Neural crest cell (in vitro differentiated cells): ENCODE data around the gene GRIK3. TPM values are rescaled to one million over a fixed set of nuclear protein-coding genes. Genes with fewer than 3 reads are reported as not detected.

Source experiments
- DNase-seq: peaks from one replicate; pipeline ENCODE4 v3.0.0; 2021; ENCODE audit warnings: low read depth, mixed read lengths, low spot score
- H3K27ac Mint-ChIP-seq: one replicate; pipeline ENCODE4 v1.8.0; 2021; ENCODE audit warnings: mild to moderate bottlenecking, mixed read lengths; ENCODE audit not compliant: unreplicated experiment
- H3K27me3 Mint-ChIP-seq: 2 replicates; pipeline ENCODE4 v1.8.0; 2021; ENCODE audit warnings: low read depth, mild to moderate bottlenecking, mixed read lengths
- H3K36me3 Mint-ChIP-seq: 2 replicates; pipeline ENCODE4 v1.8.0; 2021; ENCODE audit warnings: low read depth, mild to moderate bottlenecking, mixed read lengths
- H3K4me1 Mint-ChIP-seq: 2 replicates; pipeline ENCODE4 v1.8.0; 2021; ENCODE audit warnings: mixed read lengths
- H3K4me3 Mint-ChIP-seq: one replicate; pipeline ENCODE4 v1.8.0; 2021; ENCODE audit warnings: mild to moderate bottlenecking, mixed read lengths
- H3K9me3 Mint-ChIP-seq: 2 replicates; pipeline ENCODE4 v1.8.0; 2021; ENCODE audit warnings: mixed read lengths
- total RNA-seq: library from RNA; stranded (reverse); gene quantifications from 2 replicates; pipeline ENCODE4 v1.2.1, GENCODE V29; 2021
- TF ChIP-seq, protein P1 (sequence below): fragments of 200-600 bp; sonication (generic); conservative IDR thresholded peaks from 2 replicates; pipeline ENCODE4 v1.5.0; 2021; ENCODE audit warnings: antibody characterized with exemption, mild to moderate bottlenecking

GRIK3 gene
- total RNA-seq, 1 donor from 2014 or later: 2.4 TPM

- no peak overlapping the region for H3K4me3 Mint-ChIP-seq
- H3K9me3 Mint-ChIP-seq: no peaks in the 10 kb centered on the region
- peaks cover 23% of the 10 kb centered on the region for H3K4me1 Mint-ChIP-seq
- H3K27ac Mint-ChIP-seq: peak overlapping the region; percentile 74
- H3K36me3 Mint-ChIP-seq: no peaks in the 10 kb centered on the region
- TF ChIP-seq, protein P1, sequence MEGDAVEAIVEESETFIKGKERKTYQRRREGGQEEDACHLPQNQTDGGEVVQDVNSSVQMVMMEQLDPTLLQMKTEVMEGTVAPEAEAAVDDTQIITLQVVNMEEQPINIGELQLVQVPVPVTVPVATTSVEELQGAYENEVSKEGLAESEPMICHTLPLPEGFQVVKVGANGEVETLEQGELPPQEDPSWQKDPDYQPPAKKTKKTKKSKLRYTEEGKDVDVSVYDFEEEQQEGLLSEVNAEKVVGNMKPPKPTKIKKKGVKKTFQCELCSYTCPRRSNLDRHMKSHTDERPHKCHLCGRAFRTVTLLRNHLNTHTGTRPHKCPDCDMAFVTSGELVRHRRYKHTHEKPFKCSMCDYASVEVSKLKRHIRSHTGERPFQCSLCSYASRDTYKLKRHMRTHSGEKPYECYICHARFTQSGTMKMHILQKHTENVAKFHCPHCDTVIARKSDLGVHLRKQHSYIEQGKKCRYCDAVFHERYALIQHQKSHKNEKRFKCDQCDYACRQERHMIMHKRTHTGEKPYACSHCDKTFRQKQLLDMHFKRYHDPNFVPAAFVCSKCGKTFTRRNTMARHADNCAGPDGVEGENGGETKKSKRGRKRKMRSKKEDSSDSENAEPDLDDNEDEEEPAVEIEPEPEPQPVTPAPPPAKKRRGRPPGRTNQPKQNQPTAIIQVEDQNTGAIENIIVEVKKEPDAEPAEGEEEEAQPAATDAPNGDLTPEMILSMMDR: no peak
- DNase-seq: no peak
- H3K27me3 Mint-ChIP-seq: no peaks in the 10 kb centered on the region
Observed at GRCh38 chr1:36855699-36856494, 178.4 kb downstream of the GRIK3 start.

- Mint-ChIP-seq H3K27me3 (peaks cover 15% of the 10 kb centered on the region), H3K9me3 (no peaks in the 10 kb centered on the region), H3K36me3 (no peaks in the 10 kb centered on the region), H3K27ac (no peak overlapping the region), H3K4me1 (peaks cover 24% of the 10 kb centered on the region), H3K4me3 (no peak overlapping the region)
- TF ChIP-seq, protein P1: no peak
- no peak for DNase-seq
Observed at GRCh38 chr1:36853638-36854037, 180.7 kb downstream of the GRIK3 start.

DNA sequence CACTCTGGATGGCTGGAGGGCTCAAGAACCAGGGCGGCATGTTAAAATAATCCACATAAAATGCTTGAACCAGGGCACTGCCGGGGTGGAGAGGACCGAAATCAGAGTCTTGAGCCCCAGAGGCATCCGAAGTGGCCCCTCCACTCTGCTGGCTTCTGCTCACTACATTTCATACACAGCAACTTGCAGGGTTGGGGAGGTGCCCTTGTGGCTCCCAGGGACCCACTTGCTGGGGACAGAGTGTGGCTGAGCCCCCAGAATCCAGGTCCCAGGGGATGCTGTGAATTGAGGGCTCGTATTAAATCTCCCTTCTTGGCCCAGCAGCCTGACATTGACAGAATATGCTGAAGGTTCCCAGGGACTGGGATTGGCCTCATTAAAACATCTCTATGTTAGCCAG is 181.7 kb downstream of the GRIK3 start:
- no peaks in the 10 kb centered on the region for H3K9me3 Mint-ChIP-seq
- TF ChIP-seq, protein P1: no peak
- no peak overlapping the region for H3K27ac Mint-ChIP-seq
- no peak for DNase-seq
- H3K36me3 Mint-ChIP-seq: no peaks in the 10 kb centered on the region
- peaks cover 17% of the 10 kb centered on the region for H3K4me1 Mint-ChIP-seq
- peaks cover 24% of the 10 kb centered on the region for H3K27me3 Mint-ChIP-seq
- no peak overlapping the region for H3K4me3 Mint-ChIP-seq

- H3K4me3 Mint-ChIP-seq: no peak overlapping the region
- peaks cover 33% of the 10 kb centered on the region for H3K27me3 Mint-ChIP-seq
- peaks cover 19% of the 10 kb centered on the region for H3K4me1 Mint-ChIP-seq
- TF ChIP-seq, protein P1: no peak
- no peak for DNase-seq
- no peaks in the 10 kb centered on the region for H3K9me3 Mint-ChIP-seq
- no peak overlapping the region for H3K27ac Mint-ChIP-seq
- no peaks in the 10 kb centered on the region for H3K36me3 Mint-ChIP-seq
Observed at GRCh38 chr1:36851595-36851994, 182.7 kb downstream of the GRIK3 start.

- TF ChIP-seq, protein P1: no peak
- Mint-ChIP-seq H3K27me3 (peaks cover 33% of the 10 kb centered on the region), H3K4me3 (no peak overlapping the region), H3K9me3 (no peaks in the 10 kb centered on the region), H3K27ac (no peak overlapping the region), H3K36me3 (no peaks in the 10 kb centered on the region), H3K4me1 (peaks cover 16% of the 10 kb centered on the region)
- no peak for DNase-seq
Observed at GRCh38 chr1:36851087-36851486, 183.2 kb downstream of the GRIK3 start.
